ENCODE results near the gene ZSWIM6. TPM values are rescaled to one million over a fixed set of nuclear protein-coding genes. Genes with fewer than 3 reads are reported as not detected.

Gene ZSWIM6
- total RNA-seq, 1 donor from 2014 or later, result 50.2 TPM

GRCh38 chr5:61353293-61353692, 21.2 kb downstream of the ZSWIM6 start:
- no peak overlapping the region for H3K4me3 Mint-ChIP-seq (ENCODE audit: unreplicated experiment)
- DNase-seq, result no peak
- H3K27me3 Mint-ChIP-seq (ENCODE audit: unreplicated experiment), result no peaks in the 10 kb centered on the region
- H3K27ac Mint-ChIP-seq (ENCODE audit: unreplicated experiment), result no peak overlapping the region
- no peaks in the 10 kb centered on the region for H3K36me3 Mint-ChIP-seq (ENCODE audit: unreplicated experiment)
- no peak for TF ChIP-seq CTCF (IDR thresholded peaks at IDR 0.05; ENCODE audit: partially characterized antibody, unreplicated experiment)
- peaks cover 2% of the 10 kb centered on the region for H3K9me3 Mint-ChIP-seq (ENCODE audit: unreplicated experiment)
- H3K4me1 Mint-ChIP-seq (ENCODE audit: low read depth, unreplicated experiment), result peaks cover 23% of the 10 kb centered on the region

GRCh38 chr5:61354199-61354598, 22.1 kb downstream of the ZSWIM6 start:
- Mint-ChIP-seq H3K9me3 (ENCODE audit: unreplicated experiment) (peaks cover 2% of the 10 kb centered on the region), H3K27ac (ENCODE audit: unreplicated experiment) (peak overlapping the region; percentile 20), H3K4me3 (ENCODE audit: unreplicated experiment) (no peak overlapping the region), H3K27me3 (ENCODE audit: unreplicated experiment) (no peaks in the 10 kb centered on the region), H3K36me3 (ENCODE audit: unreplicated experiment) (no peaks in the 10 kb centered on the region), H3K4me1 (ENCODE audit: low read depth, unreplicated experiment) (peaks cover 23% of the 10 kb centered on the region)
- no peak for TF ChIP-seq CTCF (IDR thresholded peaks at IDR 0.05; ENCODE audit: partially characterized antibody, unreplicated experiment)
- DNase-seq, result no peak

- Mint-ChIP-seq H3K4me1 (ENCODE audit: low read depth, unreplicated experiment) (peaks cover 17% of the 10 kb centered on the region), H3K27me3 (ENCODE audit: unreplicated experiment) (no peaks in the 10 kb centered on the region), H3K27ac (ENCODE audit: unreplicated experiment) (no peak overlapping the region), H3K36me3 (ENCODE audit: unreplicated experiment) (peaks cover 5% of the 10 kb centered on the region), H3K4me3 (ENCODE audit: unreplicated experiment) (no peak overlapping the region), H3K9me3 (ENCODE audit: unreplicated experiment) (peaks cover 1% of the 10 kb centered on the region)
- no peak for DNase-seq
- peak; percentile 38 for TF ChIP-seq CTCF (IDR thresholded peaks at IDR 0.05; ENCODE audit: partially characterized antibody, unreplicated experiment)
These were observed 25.7 kb downstream of the ZSWIM6 start for GRCh38 chr5:61357745-61358144.

- Mint-ChIP-seq H3K27me3 (ENCODE audit: unreplicated experiment) (peaks cover 5% of the 10 kb centered on the region), H3K27ac (ENCODE audit: unreplicated experiment) (peak overlapping the region; percentile 19), H3K4me3 (ENCODE audit: unreplicated experiment) (no peak overlapping the region), H3K9me3 (ENCODE audit: unreplicated experiment) (peaks cover 5% of the 10 kb centered on the region), H3K36me3 (ENCODE audit: unreplicated experiment) (peaks cover 5% of the 10 kb centered on the region), H3K4me1 (ENCODE audit: low read depth, unreplicated experiment) (peaks cover 41% of the 10 kb centered on the region)
- peak; percentile 15 for TF ChIP-seq CTCF (IDR thresholded peaks at IDR 0.05; ENCODE audit: partially characterized antibody, unreplicated experiment)
- DNase-seq, result no peak
These were observed 30.8 kb downstream of the ZSWIM6 start for GRCh38 chr5:61362796-61363368.

GRCh38 chr5:61363401-61364114, 31.5 kb downstream of the ZSWIM6 start:
- DNase-seq, result no peak
- peaks cover 5% of the 10 kb centered on the region for H3K9me3 Mint-ChIP-seq (ENCODE audit: unreplicated experiment)
- no peak for TF ChIP-seq CTCF (IDR thresholded peaks at IDR 0.05; ENCODE audit: partially characterized antibody, unreplicated experiment)
- H3K4me1 Mint-ChIP-seq (ENCODE audit: low read depth, unreplicated experiment), result peaks cover 42% of the 10 kb centered on the region
- H3K27me3 Mint-ChIP-seq (ENCODE audit: unreplicated experiment), result peaks cover 5% of the 10 kb centered on the region
- H3K27ac Mint-ChIP-seq (ENCODE audit: unreplicated experiment), result no peak overlapping the region
- H3K4me3 Mint-ChIP-seq (ENCODE audit: unreplicated experiment), result no peak overlapping the region
- peaks cover 5% of the 10 kb centered on the region for H3K36me3 Mint-ChIP-seq (ENCODE audit: unreplicated experiment)

All from glutamatergic neuron (in vitro differentiated cells).